Nephron (organoid): ENCODE measurements around the gene SFXN5.

Source experiments
- H3K27ac Mint-ChIP-seq, 3 experiments: 2 replicates each; pipeline ENCODE4 v1.8.0; 2020; ENCODE audit warnings: mixed read lengths in 3 of 3, mild to moderate bottlenecking in 2 of 3, moderate library complexity in 1 of 3
- H3K27me3 Mint-ChIP-seq: 2 replicates; pipeline ENCODE4 v1.8.0; 2021; ENCODE audit warnings: low read depth, mild to moderate bottlenecking, moderate library complexity, mixed read lengths
- H3K36me3 Mint-ChIP-seq: 2 replicates; pipeline ENCODE4 v1.8.0; 2020; ENCODE audit warnings: low read depth, mixed read lengths
- H3K4me1 Mint-ChIP-seq: 2 replicates; pipeline ENCODE4 v1.8.0; 2020; ENCODE audit warnings: mixed read lengths
- H3K4me3 Mint-ChIP-seq, 3 experiments: 2 replicates each; pipeline ENCODE4 v1.8.0; 2020; ENCODE audit warnings: mild to moderate bottlenecking in 3 of 3, mixed read lengths in 3 of 3, moderate library complexity in 2 of 3
- H3K9me3 Mint-ChIP-seq: 2 replicates; pipeline ENCODE4 v1.8.0; 2020; ENCODE audit warnings: mixed read lengths
- TF ChIP-seq, protein P1 (sequence below), 3 experiments: fragments of 200-600 bp; sonication (generic); IDR thresholded peaks; one replicate each; pipeline ENCODE4 v1.5.0; 2021; ENCODE audit warnings: antibody characterized with exemption in 3 of 3; ENCODE audit not compliant: unreplicated experiment in 3 of 3

Gene SFXN5

GRCh38 chr2:73082523-73083410 is 11.3 kb upstream of the SFXN5 start:
- no peak overlapping the region for H3K4me3 Mint-ChIP-seq
- H3K36me3 Mint-ChIP-seq, result peaks cover 7% of the 10 kb centered on the region
- no peaks in the 10 kb centered on the region for H3K27me3 Mint-ChIP-seq
- no peaks in the 10 kb centered on the region for H3K9me3 Mint-ChIP-seq
- peaks cover 16% of the 10 kb centered on the region for H3K4me1 Mint-ChIP-seq
- TF ChIP-seq, protein P1, sequence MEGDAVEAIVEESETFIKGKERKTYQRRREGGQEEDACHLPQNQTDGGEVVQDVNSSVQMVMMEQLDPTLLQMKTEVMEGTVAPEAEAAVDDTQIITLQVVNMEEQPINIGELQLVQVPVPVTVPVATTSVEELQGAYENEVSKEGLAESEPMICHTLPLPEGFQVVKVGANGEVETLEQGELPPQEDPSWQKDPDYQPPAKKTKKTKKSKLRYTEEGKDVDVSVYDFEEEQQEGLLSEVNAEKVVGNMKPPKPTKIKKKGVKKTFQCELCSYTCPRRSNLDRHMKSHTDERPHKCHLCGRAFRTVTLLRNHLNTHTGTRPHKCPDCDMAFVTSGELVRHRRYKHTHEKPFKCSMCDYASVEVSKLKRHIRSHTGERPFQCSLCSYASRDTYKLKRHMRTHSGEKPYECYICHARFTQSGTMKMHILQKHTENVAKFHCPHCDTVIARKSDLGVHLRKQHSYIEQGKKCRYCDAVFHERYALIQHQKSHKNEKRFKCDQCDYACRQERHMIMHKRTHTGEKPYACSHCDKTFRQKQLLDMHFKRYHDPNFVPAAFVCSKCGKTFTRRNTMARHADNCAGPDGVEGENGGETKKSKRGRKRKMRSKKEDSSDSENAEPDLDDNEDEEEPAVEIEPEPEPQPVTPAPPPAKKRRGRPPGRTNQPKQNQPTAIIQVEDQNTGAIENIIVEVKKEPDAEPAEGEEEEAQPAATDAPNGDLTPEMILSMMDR (IDR thresholded peaks at IDR 0.05; ENCODE audit: unreplicated experiment in 3 of 3), result no peak
- H3K27ac Mint-ChIP-seq, result peak overlapping the region in 1 of 3 experiments; percentile 96

DNA sequence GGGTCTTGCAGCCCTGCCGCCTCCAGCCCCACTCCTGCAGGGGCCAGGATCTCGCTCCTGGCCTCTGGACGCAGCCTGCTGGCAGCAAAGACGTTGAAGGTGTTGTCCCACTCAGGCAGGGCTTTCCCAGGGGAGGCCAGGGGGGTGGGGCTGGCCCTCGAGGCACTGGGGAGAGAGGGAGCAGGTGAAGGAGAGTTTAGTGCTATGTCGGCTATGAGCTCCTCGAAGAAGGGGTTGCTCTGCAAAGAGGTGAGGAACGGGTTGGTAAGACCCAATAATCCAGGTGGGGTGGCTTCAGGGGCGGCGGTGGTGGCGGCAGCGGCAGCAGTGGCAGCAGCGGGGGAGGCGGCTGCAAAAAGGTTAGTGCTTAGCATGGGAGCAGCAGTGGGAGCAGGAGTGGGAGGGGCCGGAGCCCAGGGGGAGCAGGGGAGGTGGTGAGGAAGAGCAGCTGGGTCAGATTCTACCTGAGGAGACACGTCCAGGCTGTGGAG is 9.7 kb upstream of the SFXN5 start:
- H3K4me3 Mint-ChIP-seq, result no peak overlapping the region

GRCh38 chr2:73080321-73081131 is 9.0 kb upstream of the SFXN5 start:
- Mint-ChIP-seq H3K27me3 (no peaks in the 10 kb centered on the region), H3K27ac (peak overlapping the region in 1 of 3 experiments; percentile 81), H3K36me3 (peaks cover 7% of the 10 kb centered on the region), H3K4me3 (no peak overlapping the region), H3K9me3 (no peaks in the 10 kb centered on the region), H3K4me1 (peaks cover 13% of the 10 kb centered on the region)
- TF ChIP-seq, protein P1 (IDR thresholded peaks at IDR 0.05; ENCODE audit: unreplicated experiment in 3 of 3), result no peak

More for the DNA sequence above, 9.7 kb upstream of the SFXN5 start:
- peaks cover 7% of the 10 kb centered on the region for H3K36me3 Mint-ChIP-seq
- H3K4me1 Mint-ChIP-seq, result peaks cover 16% of the 10 kb centered on the region
- H3K27me3 Mint-ChIP-seq, result no peaks in the 10 kb centered on the region
- H3K9me3 Mint-ChIP-seq, result no peaks in the 10 kb centered on the region
- H3K27ac Mint-ChIP-seq, result peak overlapping the region in 1 of 3 experiments; percentile 81
- TF ChIP-seq, protein P1 (IDR thresholded peaks at IDR 0.05; ENCODE audit: unreplicated experiment in 3 of 3), result no peak

- H3K4me3 Mint-ChIP-seq, result no peak overlapping the region
- H3K9me3 Mint-ChIP-seq, result no peaks in the 10 kb centered on the region
- TF ChIP-seq, protein P1 (IDR thresholded peaks at IDR 0.05; ENCODE audit: unreplicated experiment in 3 of 3), result no peak
- peaks cover 7% of the 10 kb centered on the region for H3K36me3 Mint-ChIP-seq
- peaks cover 6% of the 10 kb centered on the region for H3K4me1 Mint-ChIP-seq
- H3K27me3 Mint-ChIP-seq, result no peaks in the 10 kb centered on the region
- no peak overlapping the region for H3K27ac Mint-ChIP-seq
Observed at GRCh38 chr2:73079636-73080035, 8.1 kb upstream of the SFXN5 start.

DNA sequence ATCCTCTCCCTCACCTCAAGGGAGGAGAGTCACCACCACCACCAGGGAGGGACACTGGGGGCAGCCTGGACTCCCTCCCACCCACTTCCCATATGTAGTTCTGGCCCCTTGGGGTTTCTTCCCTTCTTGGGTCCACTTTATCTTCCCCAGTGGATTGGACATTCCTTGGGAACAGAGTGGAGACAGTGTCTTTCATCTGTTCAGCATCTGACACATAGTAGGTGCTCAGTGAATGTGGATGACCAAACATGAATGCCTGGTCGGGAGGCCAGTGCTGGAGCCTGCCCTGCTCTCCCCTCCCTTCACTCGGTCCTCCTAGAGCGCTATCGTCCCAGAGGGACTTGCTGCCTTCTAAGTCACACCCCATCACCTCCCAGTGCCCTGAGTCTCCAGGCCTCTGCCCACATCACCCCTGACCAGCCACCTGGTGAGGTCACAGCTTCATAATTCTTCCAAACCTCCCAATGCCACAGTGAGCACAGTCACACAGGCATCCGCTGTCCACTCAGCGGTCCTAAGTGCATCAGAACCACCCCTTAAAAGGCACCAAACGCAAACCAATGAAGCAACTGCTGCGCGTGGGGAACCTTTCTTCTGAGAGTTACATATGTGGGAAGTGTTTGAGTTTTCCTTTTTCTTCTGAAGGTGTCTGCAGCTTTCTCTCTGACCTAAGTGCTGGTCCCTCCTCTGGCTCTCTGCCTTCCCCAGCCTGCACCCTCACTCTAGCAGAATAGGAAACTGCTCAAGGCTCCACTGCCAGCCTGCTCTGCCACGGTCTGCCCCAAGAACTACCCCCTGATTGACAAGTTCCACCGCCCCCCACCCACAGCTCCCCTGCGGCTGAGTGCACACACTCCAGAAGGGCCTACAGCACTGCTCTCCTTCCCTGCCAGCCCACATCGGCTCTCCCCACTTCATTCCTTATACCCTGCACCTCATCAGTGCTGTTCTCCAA is 7.2 kb upstream of the SFXN5 start:
- H3K27me3 Mint-ChIP-seq, result no peaks in the 10 kb centered on the region
- H3K4me3 Mint-ChIP-seq, result peak overlapping the region in 1 of 3 experiments; percentile 30
- TF ChIP-seq, protein P1 (IDR thresholded peaks at IDR 0.05; ENCODE audit: unreplicated experiment in 3 of 3), result no peak
- peak overlapping the region in 2 of 3 experiments; percentile 32 to 49 for H3K27ac Mint-ChIP-seq
- H3K4me1 Mint-ChIP-seq, result peaks cover 5% of the 10 kb centered on the region
- H3K9me3 Mint-ChIP-seq, result no peaks in the 10 kb centered on the region
- peaks cover 4% of the 10 kb centered on the region for H3K36me3 Mint-ChIP-seq
